H1 (cell line): ENCODE data around the gene TTLL9.

Experiments used
- CHD2 ChIP-seq: IDR thresholded peaks from 2 replicates; pipeline ENCODE4 v1.6.1; 2012; ENCODE audit warnings: low read length, improper control_type of control experiment
- CTCF ChIP-seq, 3 experiments: IDR thresholded peaks; 1 replicate in 2 of 3; 2 replicates in 1 of 3; pipeline versions ENCODE4 v1.5.1 to v1.6.1; 2011; ENCODE audit warnings: low read length in 3 of 3, mild to moderate bottlenecking in 3 of 3, inconsistent platforms in 2 of 3, low read depth in 1 of 3, moderate library complexity in 1 of 3; ENCODE audit not compliant: insufficient read depth in 1 of 3; ENCODE audit errors: control extremely low read depth in 1 of 3
- HDAC6 ChIP-seq: IDR thresholded peaks from one replicate; pipeline ENCODE4 v1.7.1; 2012; ENCODE audit warnings: low read depth, mild to moderate bottlenecking, inconsistent platforms, low read length, moderate library complexity
- KDM5A ChIP-seq: fragments of 200-600 bp; IDR thresholded peaks from 2 replicates; pipeline ENCODE4 v1.7.1; 2012; ENCODE audit warnings: mild to moderate bottlenecking, low read length, inconsistent platforms, mixed read lengths
- RAD21 ChIP-seq, 2 experiments: IDR thresholded peaks in 1 of 2; conservative IDR thresholded peaks in 1 of 2; 2 replicates each; pipeline ENCODE4 v1.6.1; 2011; ENCODE audit warnings: low read depth in 2 of 2, low read length in 2 of 2, improper control_type of control experiment in 1 of 2, inconsistent platforms in 1 of 2, mild to moderate bottlenecking in 1 of 2, moderate library complexity in 1 of 2
- RFX5 ChIP-seq: IDR thresholded peaks from 2 replicates; pipeline ENCODE4 v1.6.1; 2011; ENCODE audit warnings: low read depth, low read length, improper control_type of control experiment, borderline replicate concordance

GRCh38 chr20:31859998-31860380, 10.4 kb upstream of the TTLL9 start:
- no peak for TF ChIP-seq RFX5
- TF ChIP-seq KDM5A, result no peak
- TF ChIP-seq CHD2, result no peak
- no peak for TF ChIP-seq HDAC6
- TF ChIP-seq RAD21 (IDR thresholded peaks at IDR 0.05 in 1 of 2, conservative IDR thresholded peaks at IDR 0.05 in 1 of 2; ENCODE audit: low read depth in 2 of 2, low read length in 2 of 2), result no peak
- TF ChIP-seq CTCF (IDR thresholded peaks at IDR 0.05; ENCODE audit: control extremely low read depth in 1 of 3, insufficient read depth in 1 of 3, low read depth in 1 of 3, low read length in 3 of 3), result no peak
